ENCODE results near the gene TNFRSF12A. TPM values are rescaled to one million over a fixed set of nuclear protein-coding genes. Genes with fewer than 3 reads are reported as not detected.

The TNFRSF12A gene
- total RNA-seq, 2 experiments from 2014 or later: 1.8 to 1.9 TPM

DNA sequence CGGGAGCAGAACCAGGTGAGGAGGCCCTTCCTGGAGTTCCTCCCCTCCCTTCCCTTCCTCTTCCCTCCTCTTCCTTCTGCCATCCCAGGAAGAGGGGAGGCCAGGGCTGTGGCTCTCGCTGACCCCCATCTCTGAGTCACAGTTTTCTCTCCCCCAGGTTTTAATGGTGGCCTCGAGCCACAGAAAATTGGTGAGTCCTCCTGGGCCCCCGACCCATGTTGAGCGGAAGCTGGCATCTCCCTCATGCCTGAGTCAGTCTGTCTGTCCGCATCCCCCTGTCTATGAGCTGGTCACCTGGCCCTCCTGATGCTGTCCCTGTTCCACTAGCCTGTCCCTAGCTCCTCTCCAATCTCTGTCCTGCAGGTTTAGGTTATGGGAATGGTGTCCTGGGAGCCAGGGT lies 20.2 kb upstream of the TNFRSF12A start:
- intact Hi-C loops (cut with DNase I, micrococcal nuclease): loop anchor here in 1 of 2 experiments (5.0 kb wide), 2 partner anchors 57 to 167 kb away; no protein-coding TSS in a partner anchor
- ATAC-seq (ENCODE audit: poor library complexity): no peak
- peaks cover 8% of the 10 kb centered on the region for H3K4me1 Mint-ChIP-seq (ENCODE audit: low read depth)
- no peaks in the 10 kb centered on the region for H3K36me3 Mint-ChIP-seq (ENCODE audit: low read depth)
- POLR2A ChIA-PET: interaction anchor here (0.5 to 2.0 kb wide), 2 partner anchors 23 to 718 kb away, joined by 3 to 5 read pairs; no protein-coding TSS in a partner anchor
- no peaks in the 10 kb centered on the region for H3K9me3 Mint-ChIP-seq
- CTCF ChIA-PET: interaction anchor here (11.4 kb wide), 1 partner anchor 30 kb away, joined by 181 read pairs; no protein-coding TSS in a partner anchor
- peaks cover 0 to 3% of the 10 kb centered on the region in 2 experiments for H3K27me3 ChIP-seq (ENCODE audit: control insufficient read depth in 1 of 2, insufficient read depth in 2 of 2, low read length in 2 of 2)
- H3K27ac ChIP-seq (ENCODE audit: low read depth in 1 of 2, low read length in 2 of 2): no peak overlapping the region
- TF ChIP-seq, protein P1, sequence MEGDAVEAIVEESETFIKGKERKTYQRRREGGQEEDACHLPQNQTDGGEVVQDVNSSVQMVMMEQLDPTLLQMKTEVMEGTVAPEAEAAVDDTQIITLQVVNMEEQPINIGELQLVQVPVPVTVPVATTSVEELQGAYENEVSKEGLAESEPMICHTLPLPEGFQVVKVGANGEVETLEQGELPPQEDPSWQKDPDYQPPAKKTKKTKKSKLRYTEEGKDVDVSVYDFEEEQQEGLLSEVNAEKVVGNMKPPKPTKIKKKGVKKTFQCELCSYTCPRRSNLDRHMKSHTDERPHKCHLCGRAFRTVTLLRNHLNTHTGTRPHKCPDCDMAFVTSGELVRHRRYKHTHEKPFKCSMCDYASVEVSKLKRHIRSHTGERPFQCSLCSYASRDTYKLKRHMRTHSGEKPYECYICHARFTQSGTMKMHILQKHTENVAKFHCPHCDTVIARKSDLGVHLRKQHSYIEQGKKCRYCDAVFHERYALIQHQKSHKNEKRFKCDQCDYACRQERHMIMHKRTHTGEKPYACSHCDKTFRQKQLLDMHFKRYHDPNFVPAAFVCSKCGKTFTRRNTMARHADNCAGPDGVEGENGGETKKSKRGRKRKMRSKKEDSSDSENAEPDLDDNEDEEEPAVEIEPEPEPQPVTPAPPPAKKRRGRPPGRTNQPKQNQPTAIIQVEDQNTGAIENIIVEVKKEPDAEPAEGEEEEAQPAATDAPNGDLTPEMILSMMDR (IDR thresholded peaks at IDR 0.05): no peak
- H3K27ac Mint-ChIP-seq: no peak overlapping the region
- peaks cover 11% of the 10 kb centered on the region for H3K27me3 Mint-ChIP-seq
- no peak for DNase-seq
- H3K4me1 ChIP-seq (ENCODE audit: insufficient read depth, low read length): peaks cover 7% of the 10 kb centered on the region
- H3K4me3 ChIP-seq (ENCODE audit: low read length): no peak overlapping the region
- H3K9me3 ChIP-seq (ENCODE audit: control insufficient read depth in 1 of 2, insufficient read depth in 1 of 2, low read length in 2 of 2): no peaks in the 10 kb centered on the region
- no peak overlapping the region for H3K4me3 Mint-ChIP-seq
- H3K36me3 ChIP-seq (ENCODE audit: insufficient read depth, low read length): no peaks in the 10 kb centered on the region

DNA sequence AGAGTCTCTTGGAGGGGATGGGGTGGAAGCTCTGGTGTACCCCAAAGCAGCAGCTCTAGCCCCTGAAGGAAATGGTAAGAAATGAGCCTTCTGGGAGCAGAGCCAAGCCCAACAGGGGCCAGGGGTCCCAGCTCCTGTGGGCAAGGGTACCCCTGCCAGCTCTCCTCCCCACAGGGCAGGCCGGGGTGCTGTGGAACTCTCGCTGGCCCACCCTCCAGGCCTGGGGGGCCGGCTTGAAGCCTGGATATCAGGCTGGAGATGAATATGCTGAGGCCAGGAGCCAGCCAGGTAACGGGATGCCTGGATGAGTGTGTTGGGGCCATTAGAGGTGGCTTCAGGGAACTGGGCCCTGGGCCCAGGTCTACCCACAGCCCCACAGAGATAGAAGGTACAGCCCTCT lies 19.6 kb upstream of the TNFRSF12A start:
- Mint-ChIP-seq H3K9me3 (no peaks in the 10 kb centered on the region), H3K36me3 (ENCODE audit: low read depth) (no peaks in the 10 kb centered on the region), H3K4me1 (ENCODE audit: low read depth) (peaks cover 10% of the 10 kb centered on the region), H3K27ac (no peak overlapping the region), H3K4me3 (no peak overlapping the region), H3K27me3 (peaks cover 12% of the 10 kb centered on the region)
- no peak for DNase-seq
- POLR2A ChIA-PET: interaction anchor here (0.5 to 2.0 kb wide), 3 partner anchors 22 to 717 kb away, joined by 3 to 5 read pairs (median 5); no protein-coding TSS in a partner anchor
- Histone ChIP-seq H3K27ac (ENCODE audit: low read depth in 1 of 2, low read length in 2 of 2) (no peak overlapping the region), H3K4me1 (ENCODE audit: insufficient read depth, low read length) (peaks cover 9% of the 10 kb centered on the region), H3K36me3 (ENCODE audit: insufficient read depth, low read length) (no peaks in the 10 kb centered on the region), H3K4me3 (ENCODE audit: low read length) (no peak overlapping the region), H3K9me3 (ENCODE audit: control insufficient read depth in 1 of 2, insufficient read depth in 1 of 2, low read length in 2 of 2) (no peaks in the 10 kb centered on the region), H3K27me3 (ENCODE audit: control insufficient read depth in 1 of 2, insufficient read depth in 2 of 2, low read length in 2 of 2) (peaks cover 0 to 3% of the 10 kb centered on the region in 2 experiments)
- TF ChIP-seq, protein P1 (IDR thresholded peaks at IDR 0.05): no peak
- CTCF ChIA-PET: interaction anchor here (11.4 kb wide), 1 partner anchor 29 kb away, joined by 181 read pairs; no protein-coding TSS in a partner anchor
- intact Hi-C loops (cut with DNase I, micrococcal nuclease): loop anchor here in 1 of 2 experiments (5.0 kb wide), 2 partner anchors 57 to 167 kb away; no protein-coding TSS in a partner anchor
- no peak for ATAC-seq (ENCODE audit: poor library complexity)

DNA sequence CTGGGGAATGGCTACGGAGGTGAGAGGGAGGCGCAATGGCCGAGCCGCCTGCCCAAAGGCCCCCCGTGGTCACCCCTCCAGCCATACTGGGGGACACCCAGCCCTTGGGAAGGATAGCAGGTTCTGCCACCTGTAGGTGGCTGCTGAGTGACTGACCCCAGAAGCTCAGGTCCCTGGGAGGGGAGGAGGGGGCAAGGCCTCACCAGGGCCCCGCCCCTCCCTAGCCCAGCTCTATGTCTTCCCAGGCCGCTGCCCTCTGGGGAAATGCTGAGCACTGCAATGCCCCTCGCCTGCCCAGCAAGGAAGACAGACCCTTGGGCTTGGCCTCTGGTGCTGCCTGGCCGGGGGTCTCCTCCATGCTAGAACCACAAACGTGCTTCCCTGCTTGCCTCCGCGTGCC lies 18.9 kb upstream of the TNFRSF12A start:
- Histone ChIP-seq H3K4me1 (ENCODE audit: insufficient read depth, low read length) (peaks cover 9% of the 10 kb centered on the region), H3K4me3 (ENCODE audit: low read length) (no peak overlapping the region), H3K27me3 (ENCODE audit: control insufficient read depth in 1 of 2, insufficient read depth in 2 of 2, low read length in 2 of 2) (peaks cover 0 to 3% of the 10 kb centered on the region in 2 experiments), H3K9me3 (ENCODE audit: control insufficient read depth in 1 of 2, insufficient read depth in 1 of 2, low read length in 2 of 2) (no peaks in the 10 kb centered on the region), H3K27ac (ENCODE audit: low read depth in 1 of 2, low read length in 2 of 2) (no peak overlapping the region), H3K36me3 (ENCODE audit: insufficient read depth, low read length) (no peaks in the 10 kb centered on the region)
- H3K36me3 Mint-ChIP-seq (ENCODE audit: low read depth): no peaks in the 10 kb centered on the region
- ChIA-PET CTCF (interaction anchor here (2.9 to 11.4 kb wide), 2 partner anchors 19 to 28 kb away, joined by 38 to 181 read pairs; partner anchors contain the start of gene TNFRSF12A), POLR2A (interaction anchor here (2.0 kb wide), 2 partner anchors 22 to 27 kb away, joined by 5 read pairs; no protein-coding TSS in a partner anchor)
- H3K9me3 Mint-ChIP-seq: no peaks in the 10 kb centered on the region
- no peak overlapping the region for H3K27ac Mint-ChIP-seq
- intact Hi-C loops (cut with DNase I, micrococcal nuclease): loop anchor here in 1 of 2 experiments (5.0 kb wide), 2 partner anchors 56 to 166 kb away; no protein-coding TSS in a partner anchor
- H3K4me3 Mint-ChIP-seq: no peak overlapping the region
- H3K27me3 Mint-ChIP-seq: peaks cover 12% of the 10 kb centered on the region
- ATAC-seq (ENCODE audit: poor library complexity): no peak
- TF ChIP-seq, protein P1 (IDR thresholded peaks at IDR 0.05): no peak
- H3K4me1 Mint-ChIP-seq (ENCODE audit: low read depth): peaks cover 10% of the 10 kb centered on the region
- DNase-seq: no peak
